Ascending aorta (tissue), 2 donors: ENCODE data around the gene CES2. TPM values are rescaled to one million over a fixed set of nuclear protein-coding genes. Genes with fewer than 3 reads are reported as not detected.

Experiments used
- DNase-seq, 2 donors: peaks; one replicate each; pipeline ENCODE4 v3.0.0-alpha.2; 2019; ENCODE audit warnings: low spot score in 2 of 2
- H3K27ac ChIP-seq, 2 donors: fragments of 200-600 bp; sonication (generic); one replicate each; pipeline ENCODE4 v1.5.1; 2016 to 2017; ENCODE audit warnings: mild to moderate bottlenecking in 1 of 2
- H3K27me3 ChIP-seq: fragments of 200-600 bp; sonication (generic); one replicate; pipeline ENCODE4 v1.5.1; 2017
- H3K36me3 ChIP-seq, 2 donors: fragments of 200-600 bp; sonication (generic); one replicate each; pipeline ENCODE4 v1.5.1; 2016
- H3K4me1 ChIP-seq, 2 donors: fragments of 200-600 bp; sonication (generic); one replicate each; pipeline ENCODE4 v1.5.1; 2016 to 2017; ENCODE audit warnings: mild to moderate bottlenecking in 1 of 2
- H3K4me3 ChIP-seq, 2 donors: fragments of 200-600 bp; sonication (generic); one replicate each; pipeline ENCODE4 v1.5.1; 2016 to 2017; ENCODE audit warnings: mild to moderate bottlenecking in 1 of 2
- H3K9me3 ChIP-seq, 2 donors: fragments of 200-600 bp; sonication (generic); one replicate each; pipeline ENCODE4 v1.5.1; 2016
- intact Hi-C: fragments of 100-400 bp; cut with DNase I; formaldehyde crosslinking; loops from one replicate; pipeline ENCODE4 v1.15.1; 2023
- total RNA-seq: library from RNA; depleted of rRNA; stranded (reverse); fragments of >200 nt; gene quantifications from one replicate; pipeline ENCODE4 v1.1.0, GENCODE V29; 2016
- TF ChIP-seq, protein P1 (sequence below), 3 experiments: fragments of 200-600 bp in 2 of 3; fragments of 450-650 bp in 1 of 3; sonication (generic) in 2 of 3; IDR thresholded peaks; one replicate each; pipeline ENCODE4 v1.5.1; 2016 to 2019; ENCODE audit warnings: antibody characterized with exemption in 3 of 3, mild to moderate bottlenecking in 1 of 3, moderate library complexity in 1 of 3

CES2 gene
- total RNA-seq, 1 donor from 2014 or later, result 40.0 TPM

DNA sequence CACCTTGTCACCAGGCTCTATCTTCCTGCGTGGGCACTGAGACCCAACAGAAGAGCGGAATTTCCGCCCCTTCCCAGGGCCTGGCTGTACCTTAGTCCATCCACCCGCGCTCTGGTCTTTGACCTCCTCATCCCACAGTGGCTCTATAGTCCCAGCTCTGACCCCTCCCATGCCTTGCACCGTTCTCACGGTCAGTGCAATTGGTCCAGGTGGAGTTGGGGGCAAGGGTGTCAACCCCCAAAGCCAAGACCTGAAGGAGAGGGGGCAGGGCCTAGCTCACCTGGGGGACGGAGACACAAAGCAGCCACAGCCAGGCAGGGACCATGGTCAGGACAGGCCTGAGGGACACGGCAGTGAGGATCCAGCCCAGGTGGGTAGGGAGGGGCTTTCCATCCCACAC lies 17.6 kb upstream of the CES2 start:
- TF ChIP-seq, protein P1, sequence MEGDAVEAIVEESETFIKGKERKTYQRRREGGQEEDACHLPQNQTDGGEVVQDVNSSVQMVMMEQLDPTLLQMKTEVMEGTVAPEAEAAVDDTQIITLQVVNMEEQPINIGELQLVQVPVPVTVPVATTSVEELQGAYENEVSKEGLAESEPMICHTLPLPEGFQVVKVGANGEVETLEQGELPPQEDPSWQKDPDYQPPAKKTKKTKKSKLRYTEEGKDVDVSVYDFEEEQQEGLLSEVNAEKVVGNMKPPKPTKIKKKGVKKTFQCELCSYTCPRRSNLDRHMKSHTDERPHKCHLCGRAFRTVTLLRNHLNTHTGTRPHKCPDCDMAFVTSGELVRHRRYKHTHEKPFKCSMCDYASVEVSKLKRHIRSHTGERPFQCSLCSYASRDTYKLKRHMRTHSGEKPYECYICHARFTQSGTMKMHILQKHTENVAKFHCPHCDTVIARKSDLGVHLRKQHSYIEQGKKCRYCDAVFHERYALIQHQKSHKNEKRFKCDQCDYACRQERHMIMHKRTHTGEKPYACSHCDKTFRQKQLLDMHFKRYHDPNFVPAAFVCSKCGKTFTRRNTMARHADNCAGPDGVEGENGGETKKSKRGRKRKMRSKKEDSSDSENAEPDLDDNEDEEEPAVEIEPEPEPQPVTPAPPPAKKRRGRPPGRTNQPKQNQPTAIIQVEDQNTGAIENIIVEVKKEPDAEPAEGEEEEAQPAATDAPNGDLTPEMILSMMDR (IDR thresholded peaks at IDR 0.05), result no peak
- Histone ChIP-seq H3K27me3 (no peaks in the 10 kb centered on the region), H3K4me1 (peaks cover 3 to 13% of the 10 kb centered on the region in 2 donors), H3K9me3 (no peaks in the 10 kb centered on the region), H3K4me3 (no peak overlapping the region), H3K27ac (no peak overlapping the region), H3K36me3 (peaks cover 11 to 12% of the 10 kb centered on the region in 2 donors)
- DNase-seq, result no peak
- intact Hi-C loops, result no loop called here

DNA sequence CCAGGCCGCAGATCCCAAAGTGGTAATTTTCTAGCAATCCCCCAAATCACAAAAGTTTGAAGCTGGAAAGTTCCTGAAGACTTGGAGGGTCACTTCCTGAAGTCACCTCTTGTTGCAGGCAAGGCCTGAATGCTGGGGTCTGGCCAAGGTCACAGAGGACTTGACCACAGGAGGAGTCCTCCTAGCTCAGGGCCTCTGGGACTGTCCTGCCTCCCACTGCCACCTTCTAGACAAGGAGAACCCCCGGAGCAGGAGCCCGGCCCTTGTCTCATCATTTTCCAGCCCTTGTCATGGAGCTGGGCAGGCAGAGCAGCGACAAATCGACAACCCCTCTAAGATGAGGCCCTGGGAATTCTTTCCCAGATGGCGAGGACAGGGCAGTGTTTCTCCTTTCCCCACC lies 17.0 kb upstream of the CES2 start:
- TF ChIP-seq, protein P1 (IDR thresholded peaks at IDR 0.05), result no peak
- Histone ChIP-seq H3K36me3 (peaks cover 11 to 12% of the 10 kb centered on the region in 2 donors), H3K27me3 (no peaks in the 10 kb centered on the region), H3K4me1 (peaks cover 7 to 19% of the 10 kb centered on the region in 2 donors), H3K9me3 (no peaks in the 10 kb centered on the region), H3K4me3 (no peak overlapping the region), H3K27ac (no peak overlapping the region)
- DNase-seq, result no peak
- intact Hi-C loops, result no loop called here

- H3K4me3 ChIP-seq, result no peak within 1 kb of the TSS
- TF ChIP-seq, protein P1 (IDR thresholded peaks at IDR 0.05), result no peak
- DNase-seq, result no peak
- H3K4me1 ChIP-seq, result peaks cover 10 to 23% of the 10 kb centered on the region in 2 donors
- H3K36me3 ChIP-seq, result peaks cover 11 to 12% of the 10 kb centered on the region in 2 donors
- no peaks in the 10 kb centered on the region for H3K27me3 ChIP-seq
- no peaks in the 10 kb centered on the region for H3K9me3 ChIP-seq
- H3K27ac ChIP-seq, result peak within 1 kb of the TSS in 1 of 2 donors; percentile 11
- intact Hi-C loops, result no loop called here
Observed at GRCh38 chr16:66918803-66919568, 16.3 kb upstream of the CES2 start, which contains the start of gene CDH16. TSS of gene CDH16 (minus strand) at chr16:66918885. CDS start at chr16:66918065, 820 bp downstream.

DNA sequence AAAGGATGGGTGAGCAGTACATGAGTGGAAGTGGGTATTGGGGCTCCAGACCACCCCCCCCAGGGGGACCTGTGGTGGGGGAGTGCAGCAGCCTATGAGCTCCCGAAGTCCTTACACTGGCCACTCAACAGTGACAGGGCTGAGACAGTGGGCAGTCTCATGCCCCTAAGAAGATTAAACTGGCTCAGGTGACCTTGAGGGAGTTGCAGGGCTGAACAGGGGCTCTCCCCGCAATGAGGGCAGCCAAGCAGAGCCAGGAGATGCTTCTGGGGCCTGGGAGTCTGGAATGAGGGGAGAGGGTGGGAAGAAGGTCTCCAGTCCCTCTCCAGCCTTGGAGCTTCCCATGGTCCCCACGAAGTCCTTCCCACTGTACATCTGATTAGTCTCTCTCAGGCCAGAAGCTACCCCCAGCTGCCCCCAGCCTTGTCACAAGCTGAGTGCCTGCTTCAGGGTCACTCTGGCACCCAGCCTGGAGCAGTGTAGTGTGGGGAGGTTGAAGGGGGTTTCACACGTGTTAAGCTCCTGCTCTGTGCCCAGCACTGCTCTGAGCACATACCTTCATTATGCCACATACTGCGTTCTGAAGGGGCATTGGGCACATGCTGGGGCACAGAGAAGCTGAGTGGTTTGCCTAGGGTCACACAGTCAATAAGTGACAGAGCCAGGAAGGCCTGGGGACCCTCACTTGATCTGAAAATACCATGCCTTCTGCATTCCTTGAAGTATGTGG lies 15.6 kb upstream of the CES2 start:
- Histone ChIP-seq H3K4me3 (no peak overlapping the region), H3K4me1 (peaks cover 15 to 23% of the 10 kb centered on the region in 2 donors)
- intact Hi-C loops, result loop anchor here (10.0 kb wide), 1 partner anchor 1025 kb away; the partner anchor contains the start of gene LCAT

GRCh38 chr16:66920299-66920590 lies 15.1 kb upstream of the CES2 start:
- DNase-seq, result no peak
- intact Hi-C loops, result loop anchor here (10.0 kb wide), 1 partner anchor 1025 kb away; the partner anchor contains the start of gene LCAT
- TF ChIP-seq, protein P1 (IDR thresholded peaks at IDR 0.05), result no peak
- Histone ChIP-seq H3K4me1 (peaks cover 15 to 23% of the 10 kb centered on the region in 2 donors), H3K27me3 (no peaks in the 10 kb centered on the region), H3K4me3 (no peak overlapping the region), H3K9me3 (no peaks in the 10 kb centered on the region), H3K36me3 (peaks cover 11 to 12% of the 10 kb centered on the region in 2 donors), H3K27ac (no peak overlapping the region)

More for the DNA sequence above, 15.6 kb upstream of the CES2 start:
- no peak for DNase-seq
- TF ChIP-seq, protein P1 (IDR thresholded peaks at IDR 0.05), result no peak
- H3K27ac ChIP-seq, result peak overlapping the region in 1 of 2 donors; percentile 11
- H3K36me3 ChIP-seq, result peaks cover 11 to 12% of the 10 kb centered on the region in 2 donors
- no peaks in the 10 kb centered on the region for H3K27me3 ChIP-seq
- H3K9me3 ChIP-seq, result no peaks in the 10 kb centered on the region
